Measurements from ENCODE around the gene TARS2. TPM values are rescaled to one million over a fixed set of nuclear protein-coding genes. Genes with fewer than 3 reads are reported as not detected.
A peak's percentile ranks its signal among the peaks of the same experiment; 100 is the strongest.

Gene TARS2
- total RNA-seq, 2 experiments from 2014 or later, result 31.9 to 35.9 TPM

- DNase-seq, result no peak
- Mint-ChIP-seq H3K36me3 (ENCODE audit: low read depth) (no peaks in the 10 kb centered on the region), H3K4me3 (peak overlapping the region; percentile 66), H3K27me3 (peaks cover 30% of the 10 kb centered on the region), H3K9me3 (no peaks in the 10 kb centered on the region), H3K4me1 (peaks cover 30% of the 10 kb centered on the region), H3K27ac (no peak overlapping the region)
- POLR2A ChIA-PET, result interaction anchor here (0.7 kb wide), 1 partner anchor 32 kb away, joined by 7 read pairs; no protein-coding TSS in a partner anchor
- CTCF ChIA-PET, result interaction anchor here (0.6 to 9.7 kb wide), 7 partner anchors 10 to 532 kb away, joined by 5 to 84 read pairs (median 7); no protein-coding TSS in a partner anchor
These were observed 61.1 kb downstream of the TARS2 start for GRCh38 chr1:150548324-150548631.

- CTCF ChIA-PET, result interaction anchor here (0.6 to 9.7 kb wide), 11 partner anchors 11 to 531 kb away, joined by 3 to 84 read pairs (median 6); no protein-coding TSS in a partner anchor
- peak within 1 kb of the TSS; percentile 68 for H3K4me3 Mint-ChIP-seq
- POLR2A ChIA-PET, result interaction anchor here (0.6 to 0.7 kb wide), 2 partner anchors 33 to 347 kb away, joined by 3 to 7 read pairs; no protein-coding TSS in a partner anchor
- H3K4me1 Mint-ChIP-seq, result peaks cover 30% of the 10 kb centered on the region
- H3K9me3 Mint-ChIP-seq, result no peaks in the 10 kb centered on the region
- no peaks in the 10 kb centered on the region for H3K36me3 Mint-ChIP-seq (ENCODE audit: low read depth)
- peak; percentile 40 for DNase-seq
- H3K27ac Mint-ChIP-seq, result peak within 1 kb of the TSS; percentile 50
- H3K27me3 Mint-ChIP-seq, result peaks cover 30% of the 10 kb centered on the region
These were observed 61.6 kb downstream of the TARS2 start, which contains the start of gene ADAMTSL4 for GRCh38 chr1:150548632-150549495. Gene ADAMTSL4, plus strand, starts transcription at chr1:150549408. Its CDS starts 2,881 bp downstream, at chr1:150552289.

GRCh38 chr1:150549496-150550221 is 62.4 kb downstream of the TARS2 start:
- peak overlapping the region; percentile 50 for H3K27ac Mint-ChIP-seq
- H3K4me3 Mint-ChIP-seq, result peak overlapping the region; percentile 68
- ChIA-PET POLR2A (no interaction called here), CTCF (interaction anchor here (1.0 to 9.7 kb wide), 5 partner anchors 10 to 64 kb away, joined by 3 to 84 read pairs (median 4); no protein-coding TSS in a partner anchor)
- peaks cover 28% of the 10 kb centered on the region for H3K27me3 Mint-ChIP-seq
- H3K9me3 Mint-ChIP-seq, result no peaks in the 10 kb centered on the region
- H3K4me1 Mint-ChIP-seq, result peaks cover 30% of the 10 kb centered on the region
- DNase-seq, result no peak
- no peaks in the 10 kb centered on the region for H3K36me3 Mint-ChIP-seq (ENCODE audit: low read depth)

GRCh38 chr1:150550222-150551050 is 63.2 kb downstream of the TARS2 start:
- no peak overlapping the region for H3K4me3 Mint-ChIP-seq
- H3K4me1 Mint-ChIP-seq, result peaks cover 30% of the 10 kb centered on the region
- peaks cover 26% of the 10 kb centered on the region for H3K27me3 Mint-ChIP-seq
- no peaks in the 10 kb centered on the region for H3K36me3 Mint-ChIP-seq (ENCODE audit: low read depth)
- peak overlapping the region; percentile 31 for H3K27ac Mint-ChIP-seq
- ChIA-PET CTCF (interaction anchor here (1.2 to 9.7 kb wide), 2 partner anchors 9 to 18 kb away, joined by 4 to 84 read pairs; no protein-coding TSS in a partner anchor), POLR2A (no interaction called here)
- H3K9me3 Mint-ChIP-seq, result no peaks in the 10 kb centered on the region
- no peak for DNase-seq

GRCh38 chr1:150551051-150551783 is 64.0 kb downstream of the TARS2 start:
- Mint-ChIP-seq H3K27me3 (peaks cover 23% of the 10 kb centered on the region), H3K4me1 (peaks cover 32% of the 10 kb centered on the region), H3K4me3 (no peak overlapping the region), H3K36me3 (ENCODE audit: low read depth) (no peaks in the 10 kb centered on the region), H3K27ac (no peak overlapping the region), H3K9me3 (no peaks in the 10 kb centered on the region)
- CTCF ChIA-PET, result interaction anchor here (0.6 to 9.7 kb wide), 7 partner anchors 8 to 406 kb away, joined by 3 to 84 read pairs (median 3); no protein-coding TSS in a partner anchor
- no peak for DNase-seq
- POLR2A ChIA-PET, result no interaction called here

- ChIA-PET CTCF (interaction anchor here (0.6 to 9.7 kb wide), 10 partner anchors 8 to 794 kb away, joined by 3 to 84 read pairs (median 4); no protein-coding TSS in a partner anchor), POLR2A (no interaction called here)
- Mint-ChIP-seq H3K27me3 (peaks cover 20% of the 10 kb centered on the region), H3K27ac (no peak overlapping the region), H3K4me3 (no peak overlapping the region), H3K9me3 (no peaks in the 10 kb centered on the region), H3K4me1 (peaks cover 32% of the 10 kb centered on the region), H3K36me3 (ENCODE audit: low read depth) (no peaks in the 10 kb centered on the region)
- no peak for DNase-seq
These were observed 64.5 kb downstream of the TARS2 start for GRCh38 chr1:150551784-150552127.

- no peaks in the 10 kb centered on the region for H3K36me3 Mint-ChIP-seq (ENCODE audit: low read depth)
- no peaks in the 10 kb centered on the region for H3K9me3 Mint-ChIP-seq
- peaks cover 17% of the 10 kb centered on the region for H3K27me3 Mint-ChIP-seq
- no peak for DNase-seq
- peaks cover 32% of the 10 kb centered on the region for H3K4me1 Mint-ChIP-seq
- POLR2A ChIA-PET, result no interaction called here
- CTCF ChIA-PET, result interaction anchor here (0.6 to 9.7 kb wide), 9 partner anchors 7 to 794 kb away, joined by 3 to 84 read pairs (median 4); no protein-coding TSS in a partner anchor
- H3K27ac Mint-ChIP-seq, result peak overlapping the region; percentile 46
- no peak overlapping the region for H3K4me3 Mint-ChIP-seq
These were observed 65.1 kb downstream of the TARS2 start for GRCh38 chr1:150552128-150552910.

- POLR2A ChIA-PET, result no interaction called here
- peaks cover 32% of the 10 kb centered on the region for H3K4me1 Mint-ChIP-seq
- no peak overlapping the region for H3K4me3 Mint-ChIP-seq
These were observed 65.7 kb downstream of the TARS2 start for GRCh38 chr1:150552911-150553289.

GRCh38 chr1:150553392-150554085 is 66.3 kb downstream of the TARS2 start:
- Mint-ChIP-seq H3K27ac (peak overlapping the region; percentile 41), H3K36me3 (ENCODE audit: low read depth) (no peaks in the 10 kb centered on the region), H3K27me3 (peaks cover 12% of the 10 kb centered on the region), H3K4me3 (no peak overlapping the region), H3K9me3 (no peaks in the 10 kb centered on the region), H3K4me1 (peaks cover 29% of the 10 kb centered on the region)
- DNase-seq, result no peak
- ChIA-PET POLR2A (no interaction called here), CTCF (interaction anchor here (0.6 to 1.0 kb wide), 3 partner anchors 13 to 24 kb away, joined by 3 to 5 read pairs (median 3); no protein-coding TSS in a partner anchor)

More at GRCh38 chr1:150552911-150553289, 65.7 kb downstream of the TARS2 start:
- no peaks in the 10 kb centered on the region for H3K9me3 Mint-ChIP-seq
- no peaks in the 10 kb centered on the region for H3K36me3 Mint-ChIP-seq (ENCODE audit: low read depth)
- H3K27me3 Mint-ChIP-seq, result peaks cover 17% of the 10 kb centered on the region
- DNase-seq, result no peak
- CTCF ChIA-PET, result interaction anchor here (1.0 to 9.7 kb wide), 2 partner anchors 7 to 20 kb away, joined by 5 to 84 read pairs; no protein-coding TSS in a partner anchor
- no peak overlapping the region for H3K27ac Mint-ChIP-seq

- H3K9me3 Mint-ChIP-seq, result no peaks in the 10 kb centered on the region
- no peak overlapping the region for H3K4me3 Mint-ChIP-seq
- no peaks in the 10 kb centered on the region for H3K36me3 Mint-ChIP-seq (ENCODE audit: low read depth)
- H3K27me3 Mint-ChIP-seq, result peaks cover 11% of the 10 kb centered on the region
- ChIA-PET CTCF (interaction anchor here (0.6 kb wide), 1 partner anchor 25 kb away, joined by 3 read pairs; no protein-coding TSS in a partner anchor), POLR2A (no interaction called here)
- no peak overlapping the region for H3K27ac Mint-ChIP-seq
- no peak for DNase-seq
- peaks cover 28% of the 10 kb centered on the region for H3K4me1 Mint-ChIP-seq
These were observed 66.8 kb downstream of the TARS2 start for GRCh38 chr1:150554086-150554452.
